IMR-90 (cell line): ENCODE results near the gene PHC2. TPM values are rescaled to one million over a fixed set of nuclear protein-coding genes. Genes with fewer than 3 reads are reported as not detected.
A peak's percentile ranks its signal among the peaks of the same experiment; 100 is the strongest.

ENCODE experiments used
- ATAC-seq: fragments of 200-7000 bp; cut with Tn5 transposase; 2 replicates; pipeline ENCODE4 v1.9.1; 2020; ENCODE audit warnings: low read depth, mild to moderate bottlenecking, moderate library complexity
- BruUV-seq: library from RNA; stranded (reverse); fragments of 400-500 nt; replicated peaks from 2 replicates; lab custom pipeline; 2021; lab: Mats Ljungman, UMichigan
- CTCF ChIA-PET: fragments of 300-600 bp; formaldehyde crosslinking; extraction: SDS; loops from one replicate; lab custom pipeline; 2021; ENCODE audit warnings: antibody characterized with exemption; lab: Yijun Ruan, JAX
- POLR2A ChIA-PET: fragments of 300-600 bp; sonication (Branson Sonifier 250); formaldehyde crosslinking; loops from one replicate; lab custom pipeline; 2022; ENCODE audit warnings: antibody characterized with exemption; ENCODE audit not compliant: unreplicated experiment; lab: Charles Lee
- DNase-seq: peaks from one replicate; pipeline ENCODE4 v3.0.0; 2013
- H2AFZ ChIP-seq: replicated peaks from 2 replicates; pipeline ENCODE3; 2013; ENCODE audit warnings: low read length, mild to moderate bottlenecking; ENCODE audit not compliant: poor library complexity
- H2AK5ac ChIP-seq: 2 replicates; pipeline ENCODE4 v1.6.1; 2013; ENCODE audit warnings: low read depth, low read length, inconsistent platforms
- H2AK9ac ChIP-seq: replicated peaks from 2 replicates; pipeline ENCODE3; 2013; ENCODE audit warnings: mild to moderate bottlenecking, low read depth, low read length, moderate library complexity; ENCODE audit not compliant: poor library complexity
- H2BK120ac ChIP-seq: 2 replicates; pipeline ENCODE4 v1.6.1; 2013; ENCODE audit warnings: low read depth, low read length, inconsistent platforms
- H2BK15ac ChIP-seq: 3 replicates; pipeline ENCODE4 v1.6.1; 2013; ENCODE audit warnings: low read depth, low read length, inconsistent platforms
- H2BK20ac ChIP-seq: 2 replicates; pipeline ENCODE4 v1.6.1; 2013; ENCODE audit warnings: low read depth, mild to moderate bottlenecking, inconsistent platforms, low read length, moderate library complexity
- H2BK5ac ChIP-seq: 2 replicates; pipeline ENCODE4 v1.6.1; 2013; ENCODE audit warnings: mild to moderate bottlenecking, low read depth, low read length, inconsistent platforms; ENCODE audit not compliant: poor library complexity, severe bottlenecking
- H3K14ac ChIP-seq: replicated peaks from 2 replicates; pipeline ENCODE4 v1.6.1; 2013; ENCODE audit warnings: low read depth, low read length, inconsistent platforms
- H3K18ac ChIP-seq: 2 replicates; pipeline ENCODE4 v1.6.1; 2013; ENCODE audit warnings: low read depth, low read length, control low read depth
- H3K23ac ChIP-seq: 2 replicates; pipeline ENCODE4 v1.6.1; 2013; ENCODE audit warnings: low read depth, low read length, inconsistent platforms
- H3K27ac ChIP-seq: 2 replicates; pipeline ENCODE4 v1.5.1; 2013; ENCODE audit warnings: mild to moderate bottlenecking, control low read depth, low read length; ENCODE audit not compliant: insufficient read depth
- H3K27me3 ChIP-seq: 2 replicates; pipeline ENCODE4 v1.6.1; 2013; ENCODE audit warnings: low read length; ENCODE audit not compliant: control insufficient read depth, insufficient read depth
- H3K36me3 ChIP-seq: 2 replicates; pipeline ENCODE4 v1.6.1; 2013; ENCODE audit warnings: low read length, mixed read lengths; ENCODE audit not compliant: control insufficient read depth, insufficient read depth
- H3K4ac ChIP-seq: 2 replicates; pipeline ENCODE4 v1.6.1; 2013; ENCODE audit warnings: low read depth, low read length, inconsistent platforms
- H3K4me1 ChIP-seq: 2 replicates; pipeline ENCODE4 v1.6.1; 2013; ENCODE audit warnings: low read length, mixed read lengths; ENCODE audit not compliant: control insufficient read depth, insufficient read depth
- H3K4me2 ChIP-seq: 2 replicates; pipeline ENCODE4 v1.6.1; 2013; ENCODE audit warnings: low read depth, mild to moderate bottlenecking, control low read depth, low read length, moderate library complexity
- H3K4me3 ChIP-seq: 2 replicates; pipeline ENCODE4 v1.5.1; 2013; ENCODE audit warnings: low read depth, mild to moderate bottlenecking, control low read depth, low read length, moderate library complexity; ENCODE audit not compliant: insufficient read depth
- H3K56ac ChIP-seq: 2 replicates; pipeline ENCODE4 v1.6.1; 2013; ENCODE audit warnings: low read length, inconsistent platforms; ENCODE audit not compliant: insufficient read depth; ENCODE audit errors: extremely low read depth
- H3K79me1 ChIP-seq, 2 experiments: 2 replicates each; pipeline ENCODE4 v1.6.1; 2013; ENCODE audit warnings: low read length in 2 of 2, inconsistent platforms in 1 of 2, low read depth in 1 of 2
- H3K9ac ChIP-seq: 2 replicates; pipeline ENCODE4 v1.6.1; 2013; ENCODE audit warnings: low read depth, low read length, control low read depth
- H3K9me1 ChIP-seq: 2 replicates; pipeline ENCODE4 v1.6.1; 2013; ENCODE audit warnings: low read length, inconsistent platforms; ENCODE audit not compliant: insufficient read depth
- H3K9me3 ChIP-seq: 2 replicates; pipeline ENCODE4 v1.6.1; 2013; ENCODE audit warnings: low read length; ENCODE audit not compliant: control insufficient read depth, insufficient read depth
- H4K20me1 ChIP-seq: 2 replicates; pipeline ENCODE4 v1.6.1; 2013; ENCODE audit warnings: low read length, inconsistent platforms; ENCODE audit not compliant: insufficient read depth
- H4K5ac ChIP-seq: 2 replicates; pipeline ENCODE4 v1.6.1; 2013; ENCODE audit warnings: mild to moderate bottlenecking, low read depth, low read length, control low read depth
- H4K8ac ChIP-seq, 2 experiments: 2 replicates each; pipeline ENCODE4 v1.6.1; 2013; ENCODE audit warnings: low read depth in 2 of 2, low read length in 2 of 2, control low read depth in 1 of 2, inconsistent platforms in 1 of 2
- H4K91ac ChIP-seq: 2 replicates; pipeline ENCODE4 v1.6.1; 2013; ENCODE audit warnings: low read depth, low read length, inconsistent platforms; ENCODE audit not compliant: insufficient read depth
- CEBPB ChIP-seq: IDR thresholded peaks from 2 replicates; pipeline ENCODE4 v1.6.1; 2012; ENCODE audit warnings: low read depth, low read length, improper control_type of control experiment
- SMC3 ChIP-seq: fragments of 150-350 bp; IDR thresholded peaks from 2 replicates; pipeline ENCODE4 v1.6.1; 2016; ENCODE audit warnings: low read depth, mild to moderate bottlenecking, antibody characterized with exemption, low read length, moderate library complexity
- WGBS, 2 experiments: methylation state at CpG; one replicate each; pipeline versions ENCODE4 v1.1.5 to v1.1.7; 2013; ENCODE audit warnings: missing lambda C conversion rate in 2 of 2; ENCODE audit not compliant: insufficient read length in 1 of 2; ENCODE audit errors: extremely low coverage in 2 of 2; 5-methylcytosine and 5-hydroxymethylcytosine counted together
- dilution Hi-C: fragments of 300-500 bp; cut with HindIII; formaldehyde crosslinking; loops from one replicate; pipeline ENCODE4 v1.14.3; 2018; ENCODE audit warnings: low sequenced_read_pairs; ENCODE audit not compliant: unreplicated experiment
- in situ Hi-C: fragments of 300-500 bp; cut with MboI; formaldehyde crosslinking; loops from 3 replicates; pipeline ENCODE4 v1.14.3; 2019; ENCODE audit warnings: low sequenced_read_pairs, inconsistent platforms, mixed read lengths
- intact Hi-C: fragments of 100-400 bp; cut with micrococcal nuclease; formaldehyde crosslinking; loops from 2 replicates; pipeline ENCODE4 v1.10.0; 2022
- polyA plus RNA-seq, 3 experiments: library from polyadenylated mRNA; depleted of rRNA; stranded (reverse); fragments of >200 nt; gene quantifications; 2 replicates each; pipeline ENCODE4 v1.2.3, GENCODE V29; 2012; ENCODE audit warnings: low replicate concordance in 1 of 3
- total RNA-seq: library from RNA; depleted of rRNA; stranded (reverse); fragments of >200 nt; gene quantifications from 2 replicates; pipeline ENCODE4 v1.2.3, GENCODE V29; 2012

PHC2 gene
- total and polyA plus RNA-seq, 2 of the 4 experiments (the other 2 are of a cell fraction) = 46.4 to 98.1 TPM

DNA sequence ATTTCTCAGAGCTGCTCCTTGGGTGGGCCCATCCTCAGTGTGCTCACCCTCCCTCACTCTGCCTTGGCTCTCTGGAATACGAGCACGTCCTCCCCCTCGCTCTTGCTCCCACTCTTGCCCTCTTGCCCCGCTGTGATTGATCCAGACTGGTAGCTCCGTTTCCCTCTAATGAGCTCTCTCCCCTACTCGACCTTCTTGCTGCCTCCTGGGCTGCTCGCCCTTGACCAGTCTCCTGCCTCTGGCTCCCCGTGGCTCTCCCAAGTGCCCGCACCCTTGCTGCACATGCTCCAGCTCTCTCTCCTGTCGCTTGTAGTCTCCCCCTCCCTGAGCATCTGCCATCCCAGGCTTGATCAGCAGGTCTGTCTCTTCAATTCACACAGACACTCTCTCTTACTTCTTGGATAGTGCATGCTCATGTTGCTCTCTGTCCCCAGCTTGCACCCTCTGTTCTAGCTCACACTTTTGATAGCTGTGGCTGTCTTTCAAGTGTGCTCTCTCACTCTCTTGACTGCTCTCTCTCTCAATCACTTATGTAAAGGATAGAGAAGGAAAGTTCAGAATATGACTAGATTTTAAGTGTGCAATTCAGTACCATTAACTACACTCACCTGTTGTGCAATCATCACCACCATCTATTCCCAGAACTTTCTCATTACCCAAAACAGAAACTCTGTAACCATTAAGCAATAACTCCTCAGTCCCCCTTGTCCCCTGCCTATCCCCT lies 51.1 kb downstream of the PHC2 start:
- no TSS peak for BruUV-seq
- Histone ChIP-seq H3K56ac (no peak overlapping the region), H2AK9ac (no peak overlapping the region), H2AFZ (no peak overlapping the region), H4K91ac (peak overlapping the region; percentile 34; the same call in 1 of the 2 replicates), H3K9me1 (peaks cover 24% of the 10 kb centered on the region), H3K4ac (peak overlapping the region; percentile 36; the same call in 1 of the 2 replicates), H2BK20ac (no peak overlapping the region), H3K27me3 (no peaks in the 10 kb centered on the region), H2BK15ac (peak overlapping the region; percentile 50; the same call in 1 of the 3 replicates), H3K4me1 (peaks cover 34% of the 10 kb centered on the region), H2BK5ac (no peak overlapping the region), H3K36me3 (no peaks in the 10 kb centered on the region), H2AK5ac (peak overlapping the region; percentile 91), H3K9me3 (no peaks in the 10 kb centered on the region), H3K9ac (no peak overlapping the region), H3K27ac (no peak overlapping the region), H3K4me3 (no peak overlapping the region), H3K79me1 (peaks cover 6 to 20% of the 10 kb centered on the region in 2 experiments), H3K23ac (no peak overlapping the region), H4K20me1 (no peaks in the 10 kb centered on the region), H4K5ac (peak overlapping the region; percentile 42), H2BK120ac (no peak overlapping the region), H3K18ac (peak overlapping the region; percentile 68), H4K8ac (no peak overlapping the region), H3K4me2 (no peak overlapping the region), H3K14ac (peak overlapping the region; percentile 17; the same call in 1 of the 2 replicates)
- TF ChIP-seq SMC3 = no peak
- peak; percentile 88 for TF ChIP-seq CEBPB
- ChIA-PET CTCF (interaction anchor here (0.9 to 1.2 kb wide), 2 partner anchors 28 to 77 kb away, joined by 3 read pairs; no protein-coding TSS in a partner anchor), POLR2A (no interaction called here)
- 54% methylated on average over 9 of the region's 10 CpGs; no CpG with 5 or more reads in 1 of the 2 experiments for WGBS, 2 experiments
- DNase-seq = no peak
- in situ Hi-C loops (no loop called here), intact Hi-C loops (no loop called here), dilution Hi-C loops (no loop called here)
- no peak for ATAC-seq
